Natural killer cell treated with Interleukin-12 subunit alpha and Interleukin-12 subunit beta and Interleukin-15 and Interleukin-18, amount 100 ng/mL, for 72 hours (primary cell): ENCODE measurements around the gene NEK3. TPM values are rescaled to one million over a fixed set of nuclear protein-coding genes. Genes with fewer than 3 reads are reported as not detected.
"Not testable (repeated sequence)": the region's sequence is repeated elsewhere in the genome, so short reads cannot be mapped to it uniquely, and the experiment has no call there.

Source experiments
- ATAC-seq, 2 donors: fragments of 150-1000 bp; cut with Tn5 transposase in 1 of 2; sonication (Bioruptor Pico), chemical (Tn5 transposase) in 1 of 2; 2 replicates each; pipeline ENCODE4 v1.10.0; 2021
- DNase-seq: peaks from one replicate; pipeline ENCODE4 v3.0.0; 2022; ENCODE audit warnings: low spot score
- H3K27ac Mint-ChIP-seq, 2 donors: 1 replicate in 1 of 2; 2 replicates in 1 of 2; pipeline ENCODE4 v1.8.0; 2022; ENCODE audit warnings: mixed read lengths in 2 of 2, mild to moderate bottlenecking in 1 of 2, moderate library complexity in 1 of 2
- H3K27me3 Mint-ChIP-seq, 2 donors: 1 replicate in 1 of 2; 2 replicates in 1 of 2; pipeline ENCODE4 v1.8.0; 2022; ENCODE audit warnings: mixed read lengths in 2 of 2
- H3K36me3 Mint-ChIP-seq: one replicate; pipeline ENCODE4 v1.8.0; 2022; ENCODE audit warnings: mixed read lengths
- H3K4me1 Mint-ChIP-seq, 2 donors: 1 replicate in 1 of 2; 2 replicates in 1 of 2; pipeline ENCODE4 v1.8.0; 2022; ENCODE audit warnings: low read depth in 2 of 2, mixed read lengths in 2 of 2, mild to moderate bottlenecking in 1 of 2
- H3K4me3 Mint-ChIP-seq: one replicate; pipeline ENCODE4 v1.8.0; 2022; ENCODE audit warnings: mixed read lengths
- H3K9me3 Mint-ChIP-seq: 2 replicates; pipeline ENCODE4 v1.8.0; 2022; ENCODE audit warnings: mixed read lengths
- total RNA-seq, 2 donors: library from RNA; stranded (reverse); gene quantifications; one replicate each; pipeline ENCODE4 v1.2.3, GENCODE V29; 2022

The NEK3 gene
- total RNA-seq, 2 donors from 2014 or later, result 3.4 to 3.7 TPM

GRCh38 chr13:52084981-52085380 is 74.4 kb downstream of the NEK3 start:
- H3K4me3 Mint-ChIP-seq, ATAC-seq, H3K36me3 Mint-ChIP-seq, H3K27ac Mint-ChIP-seq, H3K9me3 Mint-ChIP-seq, DNase-seq, H3K4me1 Mint-ChIP-seq: not testable (repeated sequence)
- H3K27me3 Mint-ChIP-seq, result peaks cover 12% of the 10 kb centered on the region in 2 donors

Other genes starting within 250 kb of the NEK3 start
- gene ATP7B, start 148.1 kb downstream of the NEK3 start, total RNA-seq, result under 1 TPM; 0.45 to 0.53 TPM
- 10 to 100 TPM; 31.8 to 39.8 TPM for gene ALG11, start 147.2 kb downstream of the NEK3 start, total RNA-seq
- 10 to 100 TPM; 11.1 to 11.6 TPM for gene UTP14C, start 134.9 kb downstream of the NEK3 start, total RNA-seq
- not detected for gene NEK5, start 30.5 kb downstream of the NEK3 start, total RNA-seq
- gene THSD1, start 246.6 kb upstream of the NEK3 start, total RNA-seq, result under 1 TPM; 0.43 to 0.92 TPM